GM10248 (cell line): ENCODE measurements around the gene PCDHA5.
"Not testable (repeated sequence)": the region's sequence is repeated elsewhere in the genome, so short reads cannot be mapped to it uniquely, and the experiment has no call there.

Experiments
- CTCF ChIA-PET: fragments of 300-600 bp; sonication (Branson Sonifier 250); formaldehyde crosslinking; extraction: SDS; loops from one replicate; lab custom pipeline; 2021; ENCODE audit warnings: antibody characterized with exemption; lab: Yijun Ruan, JAX
- POLR2A ChIA-PET: fragments of 350-650 bp; sonication (Branson Sonifier 250); formaldehyde crosslinking; extraction: SDS; loops from one replicate; lab custom pipeline; 2020; ENCODE audit warnings: antibody characterized with exemption; lab: Yijun Ruan, JAX
- DNase-seq: peaks from one replicate; pipeline ENCODE4 v3.0.0; 2012; ENCODE audit errors: extremely low spot score
- TF ChIP-seq, protein P1 (sequence below): IDR thresholded peaks from 2 replicates; pipeline ENCODE4 v1.5.1; 2012; ENCODE audit warnings: mild to moderate bottlenecking, low read depth; ENCODE audit errors: extremely low read depth, missing control alignments, control extremely low read depth

The PCDHA5 gene

DNA sequence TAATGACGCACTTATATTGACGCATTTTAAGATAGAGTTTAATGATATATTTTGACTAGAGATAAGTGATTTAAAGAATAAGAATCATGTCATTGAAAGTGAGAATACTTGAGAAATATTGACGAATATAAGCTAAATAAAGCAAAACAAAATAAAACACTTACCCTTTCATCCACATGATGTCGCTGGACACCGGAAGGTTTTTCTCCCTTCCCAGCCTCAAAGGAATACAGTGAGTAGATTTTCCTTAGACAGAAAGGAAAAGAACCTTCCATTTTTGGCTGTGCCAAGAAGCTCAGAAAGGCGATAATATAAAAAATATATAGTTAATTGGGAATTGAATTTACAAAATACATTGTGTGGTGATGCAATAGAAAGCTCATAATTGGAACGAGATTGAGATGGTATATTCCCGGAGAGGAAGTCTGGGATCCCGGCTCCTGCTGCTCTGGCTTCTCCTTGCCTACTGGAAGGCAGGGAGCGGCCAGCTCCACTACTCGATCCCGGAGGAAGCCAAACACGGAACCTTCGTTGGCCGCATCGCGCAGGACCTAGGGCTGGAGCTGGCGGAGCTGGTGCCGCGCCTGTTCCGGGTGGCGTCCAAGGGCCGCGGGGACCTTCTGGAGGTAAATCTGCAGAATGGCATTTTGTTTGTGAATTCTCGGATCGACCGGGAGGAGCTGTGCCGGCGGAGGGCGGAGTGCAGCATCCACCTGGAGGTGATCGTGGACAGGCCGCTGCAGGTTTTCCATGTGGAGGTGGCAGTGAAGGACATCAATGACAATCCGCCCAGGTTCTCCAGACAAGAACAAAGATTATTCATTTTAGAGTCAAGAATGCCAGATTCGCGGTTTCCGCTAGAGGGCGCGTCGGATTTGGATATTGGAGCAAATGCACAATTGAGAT, at the start of gene PCDHA5:
TSS of gene PCDHA5 (plus strand) at position 239 of the 906 bp plus-strand sequence.
- ChIA-PET CTCF (no interaction called here), POLR2A (no interaction called here)
- TF ChIP-seq, protein P1, sequence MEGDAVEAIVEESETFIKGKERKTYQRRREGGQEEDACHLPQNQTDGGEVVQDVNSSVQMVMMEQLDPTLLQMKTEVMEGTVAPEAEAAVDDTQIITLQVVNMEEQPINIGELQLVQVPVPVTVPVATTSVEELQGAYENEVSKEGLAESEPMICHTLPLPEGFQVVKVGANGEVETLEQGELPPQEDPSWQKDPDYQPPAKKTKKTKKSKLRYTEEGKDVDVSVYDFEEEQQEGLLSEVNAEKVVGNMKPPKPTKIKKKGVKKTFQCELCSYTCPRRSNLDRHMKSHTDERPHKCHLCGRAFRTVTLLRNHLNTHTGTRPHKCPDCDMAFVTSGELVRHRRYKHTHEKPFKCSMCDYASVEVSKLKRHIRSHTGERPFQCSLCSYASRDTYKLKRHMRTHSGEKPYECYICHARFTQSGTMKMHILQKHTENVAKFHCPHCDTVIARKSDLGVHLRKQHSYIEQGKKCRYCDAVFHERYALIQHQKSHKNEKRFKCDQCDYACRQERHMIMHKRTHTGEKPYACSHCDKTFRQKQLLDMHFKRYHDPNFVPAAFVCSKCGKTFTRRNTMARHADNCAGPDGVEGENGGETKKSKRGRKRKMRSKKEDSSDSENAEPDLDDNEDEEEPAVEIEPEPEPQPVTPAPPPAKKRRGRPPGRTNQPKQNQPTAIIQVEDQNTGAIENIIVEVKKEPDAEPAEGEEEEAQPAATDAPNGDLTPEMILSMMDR, result no peak
- no peak for DNase-seq

DNA sequence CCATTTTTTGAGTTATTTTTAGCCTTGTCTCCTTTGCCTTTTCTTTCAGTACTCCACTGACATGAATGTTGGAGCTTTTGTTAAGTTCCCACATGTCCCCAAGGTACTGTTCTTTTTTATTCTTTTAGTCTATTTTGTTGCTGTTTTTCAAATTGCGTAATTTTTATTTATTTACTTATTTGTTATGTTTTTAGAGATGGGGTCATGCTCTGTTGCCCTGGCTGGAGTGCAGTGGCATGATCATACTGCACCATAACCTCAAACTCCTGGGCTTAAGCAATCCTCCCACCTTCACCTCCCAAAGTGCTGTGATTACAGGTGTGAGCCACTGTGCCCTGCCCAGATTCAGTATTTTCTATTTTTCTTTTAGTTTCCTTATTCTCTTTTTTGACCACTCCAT, 40.9 kb upstream of the PCDHA5 start:
- no peak for DNase-seq
- TF ChIP-seq, protein P1, result no peak
- POLR2A ChIA-PET, result no interaction called here
- CTCF ChIA-PET, result interaction anchor here (1.3 kb wide), 1 partner anchor 13 kb away, joined by 4 read pairs; no protein-coding TSS in a partner anchor

DNA sequence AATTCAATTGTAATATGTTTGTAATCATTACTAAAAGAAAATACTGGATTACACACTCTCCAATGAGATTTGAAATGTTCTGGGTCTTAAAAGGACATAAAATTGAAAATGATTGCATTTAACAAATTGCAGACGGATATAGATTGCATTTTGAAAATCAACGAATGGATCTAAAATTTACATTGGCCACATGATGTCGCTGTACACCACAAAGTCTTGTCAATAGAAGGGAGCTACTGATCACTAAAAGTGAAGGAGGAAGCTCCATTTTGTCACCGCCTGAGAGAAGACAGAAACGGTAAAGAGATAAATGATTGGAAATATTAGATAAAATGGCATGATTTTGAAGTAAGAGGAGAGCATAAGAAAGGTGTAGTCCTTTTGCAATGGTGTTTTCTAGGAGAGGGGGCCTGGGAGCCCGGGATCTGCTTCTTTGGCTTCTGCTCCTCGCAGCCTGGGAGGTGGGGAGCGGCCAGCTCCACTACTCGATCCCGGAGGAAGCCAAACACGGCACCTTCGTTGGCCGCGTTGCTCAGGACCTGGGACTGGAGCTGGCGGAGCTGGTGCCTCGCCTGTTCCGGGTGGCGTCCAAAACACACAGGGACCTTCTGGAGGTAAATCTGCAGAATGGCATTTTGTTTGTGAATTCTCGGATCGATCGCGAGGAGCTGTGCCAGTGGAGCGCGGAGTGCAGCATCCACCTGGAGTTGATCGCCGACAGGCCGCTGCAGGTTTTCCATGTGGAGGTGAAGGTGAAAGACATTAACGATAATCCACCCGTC, 35.3 kb upstream of the PCDHA5 start, which contains the start of gene PCDHA1:
TSS of gene PCDHA1 (plus strand) at position 236 of the 782 bp plus-strand sequence.
- DNase-seq, result no peak
- ChIA-PET POLR2A (no interaction called here), CTCF (interaction anchor here (1.0 to 1.5 kb wide), 3 partner anchors 21 to 635 kb away, joined by 3 to 4 read pairs (median 3); partner anchors contain the start of gene PCDHGA11)
- TF ChIP-seq, protein P1, result no peak

DNA sequence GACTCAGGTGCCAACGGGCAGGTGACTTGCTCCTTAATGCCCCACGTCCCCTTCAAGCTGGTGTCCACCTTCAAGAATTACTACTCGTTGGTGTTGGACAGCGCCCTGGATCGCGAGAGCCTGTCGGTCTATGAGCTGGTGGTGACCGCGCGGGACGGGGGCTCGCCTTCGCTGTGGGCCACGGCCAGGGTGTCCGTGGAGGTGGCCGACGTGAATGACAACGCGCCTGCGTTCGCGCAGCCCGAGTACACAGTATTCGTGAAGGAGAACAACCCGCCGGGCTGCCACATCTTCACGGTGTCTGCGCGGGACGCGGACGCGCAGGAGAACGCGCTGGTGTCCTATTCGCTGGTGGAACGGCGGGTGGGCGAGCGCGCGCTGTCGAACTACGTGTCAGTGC, 34.0 kb upstream of the PCDHA5 start:
- DNase-seq, CTCF ChIA-PET, POLR2A ChIA-PET: not testable (repeated sequence)

DNA sequence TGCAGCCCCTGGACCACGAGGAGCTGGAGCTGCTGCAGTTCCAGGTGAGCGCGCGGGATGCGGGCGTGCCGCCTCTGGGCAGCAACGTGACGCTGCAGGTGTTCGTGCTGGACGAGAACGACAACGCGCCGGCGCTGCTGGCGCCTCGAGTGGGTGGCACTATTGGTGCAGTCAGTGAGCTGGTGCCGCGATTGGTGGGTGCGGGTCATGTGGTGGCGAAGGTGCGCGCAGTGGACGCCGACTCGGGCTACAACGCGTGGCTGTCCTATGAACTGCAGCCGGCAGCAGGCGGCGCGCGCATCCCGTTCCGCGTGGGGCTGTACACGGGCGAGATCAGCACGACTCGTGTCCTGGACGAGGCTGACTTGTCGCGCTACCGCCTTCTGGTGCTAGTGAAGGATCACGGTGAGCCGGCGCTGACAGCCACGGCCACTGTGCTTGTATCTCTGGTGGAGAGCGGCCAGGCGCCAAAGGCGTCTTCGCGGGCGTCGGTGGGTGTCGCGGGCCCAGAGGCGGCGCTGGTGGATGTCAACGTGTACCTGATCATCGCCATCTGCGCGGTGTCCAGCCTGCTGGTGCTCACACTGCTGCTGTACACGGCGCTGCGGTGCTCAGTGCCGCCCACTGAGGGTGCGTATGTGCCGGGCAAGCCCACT, 33.4 kb upstream of the PCDHA5 start:
- DNase-seq, CTCF ChIA-PET, POLR2A ChIA-PET: not testable (repeated sequence)

DNA sequence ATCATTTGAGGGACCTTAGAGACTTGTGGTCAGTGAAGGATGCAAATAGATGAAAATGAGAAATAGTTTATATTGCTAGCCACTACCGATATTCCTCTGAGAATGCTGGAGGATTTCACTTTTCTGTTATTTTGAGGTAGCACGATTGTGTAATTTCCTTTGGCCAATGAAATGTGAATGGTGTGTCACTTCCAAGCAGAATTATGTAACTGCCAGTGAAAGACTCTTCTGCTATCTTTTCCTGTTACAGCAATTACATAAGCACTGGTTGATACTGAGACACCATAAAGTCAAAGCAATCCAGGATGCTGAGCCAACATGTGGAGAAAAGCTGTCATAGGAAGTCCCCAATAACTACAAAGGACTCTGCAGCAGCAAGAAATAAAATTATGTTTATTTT, 30.3 kb upstream of the PCDHA5 start:
- DNase-seq, result no peak
- TF ChIP-seq, protein P1, result no peak
- ChIA-PET POLR2A (no interaction called here), CTCF (no interaction called here)

DNA sequence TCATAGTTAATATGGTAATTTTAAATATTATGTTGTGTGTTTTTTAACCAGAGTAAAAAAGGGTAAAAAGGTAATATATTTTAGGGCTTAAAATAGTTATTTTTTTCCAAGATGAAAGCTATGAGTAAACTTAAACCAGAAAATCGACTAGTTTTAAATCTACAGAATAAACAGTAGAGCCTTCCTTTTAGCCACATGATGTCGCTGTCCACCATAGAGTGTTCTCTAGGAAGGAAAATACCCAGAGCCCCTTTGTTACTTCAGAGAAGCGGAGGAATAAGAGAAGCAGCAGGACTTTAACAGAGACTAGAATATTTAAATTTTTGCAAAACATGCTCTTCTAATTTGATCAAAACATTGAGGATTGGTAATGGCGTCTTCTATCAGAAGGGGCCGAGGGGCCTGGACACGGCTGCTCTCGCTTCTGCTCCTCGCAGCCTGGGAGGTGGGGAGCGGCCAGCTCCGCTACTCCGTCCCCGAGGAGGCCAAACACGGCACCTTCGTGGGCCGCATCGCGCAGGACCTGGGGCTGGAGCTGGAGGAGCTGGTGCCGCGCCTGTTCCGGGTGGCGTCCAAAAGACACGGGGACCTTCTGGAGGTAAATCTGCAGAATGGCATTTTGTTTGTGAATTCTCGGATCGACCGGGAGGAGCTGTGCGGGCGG, 26.7 kb upstream of the PCDHA5 start, which contains the start of gene PCDHA2:
TSS of gene PCDHA2 (plus strand) at position 258 of the 664 bp plus-strand sequence.
- TF ChIP-seq, protein P1, result no peak
- ChIA-PET POLR2A (no interaction called here), CTCF (no interaction called here)
- no peak for DNase-seq
